Stimulated activated CD8-positive, alpha-beta memory T cell treated with anti-CD3 and anti-CD28 coated beads, Interleukin-4, amount 100 ng/mL, for 48 hours (primary cell): ENCODE measurements around the gene CTNNA1.

Source experiments
- DNase-seq: peaks from one replicate; pipeline ENCODE4 v3.0.0-alpha.2; 2020

CTNNA1 gene

GRCh38 chr5:138936225-138936967, 183.2 kb downstream of the CTNNA1 start:
- DNase-seq = no peak

- no peak for DNase-seq
Measured at GRCh38 chr5:138936968-138937345, 183.7 kb downstream of the CTNNA1 start.

GRCh38 chr5:138937392-138938387, 184.5 kb downstream of the CTNNA1 start:
- no peak for DNase-seq

- DNase-seq = no peak
Measured at GRCh38 chr5:138938526-138938925, 185.3 kb downstream of the CTNNA1 start.

- DNase-seq = no peak
Measured at GRCh38 chr5:138942066-138942465, 188.8 kb downstream of the CTNNA1 start.

GRCh38 chr5:138942861-138943260, 189.6 kb downstream of the CTNNA1 start:
- no peak for DNase-seq

GRCh38 chr5:138943599-138944173, 190.5 kb downstream of the CTNNA1 start:
- no peak for DNase-seq

- DNase-seq = no peak
Measured at GRCh38 chr5:138944527-138945322, 191.5 kb downstream of the CTNNA1 start.

- no peak for DNase-seq
Measured at GRCh38 chr5:138945421-138946240, 192.4 kb downstream of the CTNNA1 start.

GRCh38 chr5:138946241-138946623, 193.0 kb downstream of the CTNNA1 start:
- DNase-seq = no peak

- no peak for DNase-seq
Measured at GRCh38 chr5:138946831-138947560, 193.8 kb downstream of the CTNNA1 start.

GRCh38 chr5:138947780-138948179, 194.6 kb downstream of the CTNNA1 start:
- no peak for DNase-seq

- DNase-seq = no peak
Measured at GRCh38 chr5:138948471-138949222, 195.4 kb downstream of the CTNNA1 start.

- no peak for DNase-seq
Measured at GRCh38 chr5:138949223-138949574, 196.0 kb downstream of the CTNNA1 start.

GRCh38 chr5:138949988-138950387, 196.8 kb downstream of the CTNNA1 start:
- no peak for DNase-seq

- no peak for DNase-seq
Measured at GRCh38 chr5:138950421-138951031, 197.3 kb downstream of the CTNNA1 start.

- no peak for DNase-seq
Measured at GRCh38 chr5:138951091-138951985, 198.1 kb downstream of the CTNNA1 start.

- DNase-seq = no peak
Measured at GRCh38 chr5:138951986-138952735, 198.9 kb downstream of the CTNNA1 start.
